HUDEP-2 (cell line): ENCODE data around the gene DUSP16.
A peak's percentile ranks its signal among the peaks of the same experiment; 100 is the strongest.
"Not testable (repeated sequence)": the region's sequence is repeated elsewhere in the genome, so short reads cannot be mapped to it uniquely, and the experiment has no call there.

Experiments used
- DNase-seq, 76 experiments: peaks; one replicate each; lab custom pipeline; 2025; ENCODE audit not compliant: unreplicated experiment in 76 of 76; lab: John Stamatoyannopoulos, UW

Gene DUSP16

GRCh38 chr12:12524128-12524527 lies 38.5 kb downstream of the DUSP16 start:
- DNase-seq: no peak

GRCh38 chr12:12523229-12523628 lies 39.4 kb downstream of the DUSP16 start:
- DNase-seq: no peak

- DNase-seq: not testable (repeated sequence)
Measured at GRCh38 chr12:12522657-12523056, 40.0 kb downstream of the DUSP16 start.

GRCh38 chr12:12521888-12522287 lies 40.8 kb downstream of the DUSP16 start:
- no peak for DNase-seq

GRCh38 chr12:12521044-12521485 lies 41.6 kb downstream of the DUSP16 start:
- DNase-seq: no peak

- DNase-seq: no peak
Measured at GRCh38 chr12:12520273-12520672, 42.4 kb downstream of the DUSP16 start.

GRCh38 chr12:12519354-12519998 lies 43.2 kb downstream of the DUSP16 start:
- DNase-seq: no peak

GRCh38 chr12:12518919-12519318 lies 43.7 kb downstream of the DUSP16 start:
- no peak for DNase-seq

- DNase-seq: no peak
Measured at GRCh38 chr12:12518464-12518845, 44.2 kb downstream of the DUSP16 start.

GRCh38 chr12:12513416-12514006 lies 49.2 kb downstream of the DUSP16 start:
- no peak for DNase-seq

GRCh38 chr12:12511895-12512711 lies 50.6 kb downstream of the DUSP16 start:
- no peak for DNase-seq

GRCh38 chr12:12511021-12511783 lies 51.5 kb downstream of the DUSP16 start:
- DNase-seq: no peak

- DNase-seq: no peak
Measured at GRCh38 chr12:12510551-12510950, 52.1 kb downstream of the DUSP16 start.

GRCh38 chr12:12510141-12510540 lies 52.5 kb downstream of the DUSP16 start:
- no peak for DNase-seq

- no peak for DNase-seq
Measured at GRCh38 chr12:12508612-12509011, 54.1 kb downstream of the DUSP16 start.

GRCh38 chr12:12507121-12507520 lies 55.5 kb downstream of the DUSP16 start:
- DNase-seq: no peak

GRCh38 chr12:12506496-12506890 lies 56.2 kb downstream of the DUSP16 start:
- DNase-seq: no peak

- DNase-seq: peak in 10 of 76 experiments; percentile 4 to 33 (median 22)
Measured at GRCh38 chr12:12505544-12506495, 56.8 kb downstream of the DUSP16 start.

GRCh38 chr12:12503384-12504078 lies 59.1 kb downstream of the DUSP16 start:
- no peak for DNase-seq
